Measurements from ENCODE around the gene UBL5.
"Not testable (repeated sequence)": the region's sequence is repeated elsewhere in the genome, so short reads cannot be mapped to it uniquely, and the experiment has no call there.

UBL5 gene

GRCh38 chr19:9835507-9835949 is 7.8 kb downstream of the UBL5 start:
- H3K4me3 ChIP-seq (ENCODE audit: low read length): peak overlapping the region; percentile 82
- TF ChIP-seq, protein P1, sequence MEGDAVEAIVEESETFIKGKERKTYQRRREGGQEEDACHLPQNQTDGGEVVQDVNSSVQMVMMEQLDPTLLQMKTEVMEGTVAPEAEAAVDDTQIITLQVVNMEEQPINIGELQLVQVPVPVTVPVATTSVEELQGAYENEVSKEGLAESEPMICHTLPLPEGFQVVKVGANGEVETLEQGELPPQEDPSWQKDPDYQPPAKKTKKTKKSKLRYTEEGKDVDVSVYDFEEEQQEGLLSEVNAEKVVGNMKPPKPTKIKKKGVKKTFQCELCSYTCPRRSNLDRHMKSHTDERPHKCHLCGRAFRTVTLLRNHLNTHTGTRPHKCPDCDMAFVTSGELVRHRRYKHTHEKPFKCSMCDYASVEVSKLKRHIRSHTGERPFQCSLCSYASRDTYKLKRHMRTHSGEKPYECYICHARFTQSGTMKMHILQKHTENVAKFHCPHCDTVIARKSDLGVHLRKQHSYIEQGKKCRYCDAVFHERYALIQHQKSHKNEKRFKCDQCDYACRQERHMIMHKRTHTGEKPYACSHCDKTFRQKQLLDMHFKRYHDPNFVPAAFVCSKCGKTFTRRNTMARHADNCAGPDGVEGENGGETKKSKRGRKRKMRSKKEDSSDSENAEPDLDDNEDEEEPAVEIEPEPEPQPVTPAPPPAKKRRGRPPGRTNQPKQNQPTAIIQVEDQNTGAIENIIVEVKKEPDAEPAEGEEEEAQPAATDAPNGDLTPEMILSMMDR (conservative IDR thresholded peaks at IDR 0.05; ENCODE audit: low read depth, low read length): no peak
- no peak for DNase-seq (ENCODE audit: low read depth)

DNA sequence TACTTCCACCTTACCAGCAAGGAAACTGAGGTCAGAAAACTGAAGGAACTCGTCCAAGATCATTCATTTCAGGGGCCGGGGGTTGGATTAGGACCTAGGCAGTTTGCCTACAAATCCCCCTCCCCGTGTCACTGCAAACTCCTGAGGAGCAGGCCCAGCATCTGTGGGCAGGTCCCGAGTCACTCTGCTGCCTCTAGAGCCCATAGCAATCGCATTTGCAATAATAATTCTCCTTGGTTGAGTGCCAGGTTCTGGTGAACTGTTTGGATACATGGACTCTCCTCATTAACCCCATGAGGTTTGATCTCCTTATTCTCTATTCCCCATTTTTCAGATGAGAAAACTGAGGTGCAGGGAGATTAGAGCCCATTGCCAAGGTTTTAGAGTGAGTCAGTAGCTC is 8.3 kb downstream of the UBL5 start:
- TF ChIP-seq, protein P1 (conservative IDR thresholded peaks at IDR 0.05; ENCODE audit: low read depth, low read length): no peak
- DNase-seq (ENCODE audit: low read depth): no peak
- peak overlapping the region; percentile 82 for H3K4me3 ChIP-seq (ENCODE audit: low read length)

DNA sequence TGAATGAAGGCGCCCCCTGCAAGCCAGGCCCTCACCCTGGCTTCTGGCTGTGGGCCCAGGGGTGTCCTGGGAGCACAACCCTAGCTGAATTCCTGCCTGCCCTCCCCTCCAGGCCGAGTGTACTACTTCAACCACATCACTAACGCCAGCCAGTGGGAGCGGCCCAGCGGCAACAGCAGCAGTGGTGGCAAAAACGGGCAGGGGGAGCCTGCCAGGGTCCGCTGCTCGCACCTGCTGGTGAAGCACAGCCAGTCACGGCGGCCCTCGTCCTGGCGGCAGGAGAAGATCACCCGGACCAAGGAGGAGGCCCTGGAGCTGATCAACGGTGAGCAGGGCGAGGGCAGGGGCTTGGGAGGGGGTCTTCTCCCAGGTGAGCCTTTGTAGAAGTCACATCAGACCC is 10.6 kb downstream of the UBL5 start:
- TF ChIP-seq, protein P1 (conservative IDR thresholded peaks at IDR 0.05; ENCODE audit: low read depth, low read length): no peak
- DNase-seq (ENCODE audit: low read depth): no peak
- no peak overlapping the region for H3K4me3 ChIP-seq (ENCODE audit: low read length)

GRCh38 chr19:9839415-9839814 is 11.7 kb downstream of the UBL5 start:
- H3K4me3 ChIP-seq (ENCODE audit: low read length): no peak overlapping the region
- DNase-seq (ENCODE audit: low read depth): no peak
- TF ChIP-seq, protein P1 (conservative IDR thresholded peaks at IDR 0.05; ENCODE audit: low read depth, low read length): no peak

- DNase-seq (ENCODE audit: low read depth): no peak
- TF ChIP-seq, protein P1 (conservative IDR thresholded peaks at IDR 0.05; ENCODE audit: low read depth, low read length): no peak
- no peak overlapping the region for H3K4me3 ChIP-seq (ENCODE audit: low read length)
These were observed 15.3 kb downstream of the UBL5 start for GRCh38 chr19:9842834-9843625.

DNA sequence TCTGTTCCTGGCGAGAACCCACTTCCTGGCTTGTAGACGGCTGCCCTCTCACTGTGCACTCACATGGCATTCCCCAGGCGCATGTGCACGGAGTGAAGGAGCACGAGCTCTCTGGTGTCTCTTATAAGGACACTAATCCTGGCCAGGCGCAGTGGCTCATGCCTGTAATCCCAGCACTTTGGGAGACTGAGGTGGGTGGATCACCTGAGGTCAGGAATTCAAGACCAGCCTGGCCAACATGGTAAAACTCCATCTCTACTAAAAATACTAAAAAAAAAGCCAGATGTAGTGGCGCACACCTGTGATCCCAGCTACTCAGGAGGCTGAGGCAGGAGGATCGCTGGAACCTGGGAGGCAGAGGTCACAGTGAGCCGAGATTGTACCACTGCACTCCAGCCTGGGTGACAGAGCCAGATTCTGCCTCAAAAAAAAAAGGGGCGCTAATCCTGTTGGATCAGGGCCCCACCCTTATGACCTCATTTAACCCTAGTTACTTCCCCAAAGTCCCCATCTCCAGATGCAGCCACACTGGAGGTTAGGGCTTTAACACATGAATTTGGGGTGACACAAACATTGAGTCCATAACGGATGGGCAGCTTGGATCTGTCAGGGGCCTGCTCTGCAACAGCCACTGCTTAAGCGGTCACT is 16.0 kb downstream of the UBL5 start:
- not testable (repeated sequence) for DNase-seq (ENCODE audit: low read depth); H3K4me3 ChIP-seq (ENCODE audit: low read length)

DNA sequence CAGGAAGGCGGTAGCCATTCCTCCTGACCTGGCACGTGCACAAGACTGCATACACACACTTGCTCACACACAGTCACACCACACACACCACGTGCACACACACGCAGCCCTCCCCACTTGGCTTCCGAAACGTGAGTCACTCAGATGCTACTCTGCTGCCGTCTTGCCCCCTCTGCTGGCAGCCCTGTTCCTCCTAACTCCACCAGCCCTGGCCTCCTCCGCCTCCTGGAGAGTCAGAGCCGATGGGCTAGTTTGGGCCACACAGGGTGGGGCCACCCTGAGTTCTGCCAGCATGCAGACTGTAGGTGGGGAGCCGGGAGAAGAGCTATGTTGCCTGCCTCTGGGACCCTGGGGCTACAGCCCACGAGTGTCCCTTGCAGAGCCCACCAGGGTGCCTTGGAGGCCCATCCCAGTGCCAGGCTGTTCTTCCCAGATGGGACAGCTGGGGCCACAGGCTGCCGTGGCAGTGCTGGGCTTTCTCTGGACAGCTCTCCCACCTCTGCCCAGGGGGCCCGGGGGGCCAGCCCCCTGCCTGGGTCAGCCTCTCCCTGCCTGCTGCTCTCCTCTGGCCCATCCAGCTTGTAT is 19.5 kb downstream of the UBL5 start:
- no peak overlapping the region for H3K4me3 ChIP-seq (ENCODE audit: low read length)
- peak; percentile 59 for DNase-seq (ENCODE audit: low read depth)
- TF ChIP-seq, protein P1 (conservative IDR thresholded peaks at IDR 0.05; ENCODE audit: low read depth, low read length): peak; percentile 74

All from retinal pigment epithelial cell (primary cell).